Stimulated activated CD4-positive, alpha-beta T cell treated with anti-CD3 and anti-CD28 coated beads, Interleukin-12 subunit alpha, Interleukin-12 subunit beta, amount 100 ng/mL, for 48 hours (primary cell): ENCODE data around the gene OR56B4.
"Not testable (repeated sequence)": the region's sequence is repeated elsewhere in the genome, so short reads cannot be mapped to it uniquely, and the experiment has no call there.

Experiments used
- DNase-seq, 3 donors: peaks; one replicate each; pipeline ENCODE4 v3.0.0-alpha.2; 2020; ENCODE audit warnings: low read depth in 2 of 3, low spot score in 1 of 3

The OR56B4 gene

DNA sequence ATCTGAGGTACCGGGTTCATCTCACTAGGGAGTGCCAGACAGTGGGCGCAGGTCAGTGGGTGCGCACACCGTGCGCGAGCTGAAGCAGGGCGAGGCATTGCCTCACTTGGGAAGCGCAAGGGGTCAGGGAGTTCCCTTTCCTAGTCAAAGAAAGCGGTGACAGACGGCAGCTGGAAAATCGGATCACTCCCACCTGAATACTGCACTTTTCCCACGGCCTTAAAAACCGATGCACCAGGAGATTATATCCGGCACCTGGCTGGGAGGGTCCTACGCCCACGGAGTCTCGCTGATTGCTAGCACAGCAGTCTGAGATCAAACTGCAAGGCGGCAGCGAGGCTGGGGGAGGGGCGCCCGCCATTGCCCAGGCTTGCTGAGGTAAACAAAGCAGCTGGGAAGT, 36.3 kb downstream of the OR56B4 start:
- not testable (repeated sequence) for DNase-seq

- DNase-seq: no peak
Observed at GRCh38 chr11:6151117-6151516, 43.6 kb downstream of the OR56B4 start.

- DNase-seq: no peak
Observed at GRCh38 chr11:6152126-6152525, 44.6 kb downstream of the OR56B4 start.

- no peak for DNase-seq
Observed at GRCh38 chr11:6156628-6157359, 49.3 kb downstream of the OR56B4 start.
